HG03097 (cell line): ENCODE measurements around the gene LRCH4.

Source experiments
- ATAC-seq: cut with Tn5 transposase; IDR thresholded peaks from one replicate; pipeline ENCODE4 v1.9.1; 2021; ENCODE audit not compliant: unreplicated experiment, low FRiP score

The LRCH4 gene

DNA sequence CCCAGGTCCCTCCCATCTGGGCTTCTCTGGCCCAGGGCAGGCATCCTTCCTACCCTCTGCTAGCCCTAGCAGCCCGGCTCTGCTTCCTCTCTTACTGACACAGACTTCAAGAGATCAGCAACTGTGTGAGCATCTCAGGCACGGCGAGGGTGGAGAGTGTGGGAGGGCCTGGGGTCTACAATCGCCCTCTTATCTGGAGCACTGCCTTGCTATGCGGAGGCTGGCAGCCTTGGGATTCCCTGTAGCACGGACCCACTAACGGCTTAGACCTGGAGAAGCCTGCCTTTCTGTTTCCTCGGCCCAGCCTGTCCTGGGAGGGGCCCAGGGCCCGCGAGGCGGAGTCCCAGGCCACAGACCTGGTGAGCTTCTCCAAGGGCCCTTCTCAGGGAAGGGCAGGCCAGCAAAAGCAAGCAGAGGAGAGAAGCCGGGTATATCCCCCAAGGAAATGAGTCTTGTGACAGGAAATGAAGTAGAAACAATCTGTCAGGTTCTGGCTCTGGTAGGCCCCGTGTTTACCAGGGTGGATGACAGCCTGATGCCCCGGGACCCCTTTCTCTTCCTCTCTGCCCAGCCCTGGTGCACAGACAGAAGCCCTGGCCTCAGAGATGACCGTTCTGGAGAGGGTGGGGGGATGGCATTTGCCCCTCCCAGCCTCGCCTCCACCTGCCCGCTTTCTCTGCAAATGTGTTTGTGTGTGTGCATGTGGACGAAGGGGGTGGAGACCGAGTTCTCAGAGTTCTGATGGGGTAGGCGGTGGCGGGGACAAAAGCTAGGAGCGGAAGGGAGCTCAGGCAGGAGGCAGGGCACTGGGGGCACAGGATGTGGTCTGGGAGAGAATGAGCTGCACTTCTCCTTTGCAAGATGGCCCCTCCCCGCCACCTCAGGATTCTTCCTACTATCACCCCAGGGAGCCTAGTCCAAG, 2.5 kb downstream of the LRCH4 start:
- no peak for ATAC-seq

DNA sequence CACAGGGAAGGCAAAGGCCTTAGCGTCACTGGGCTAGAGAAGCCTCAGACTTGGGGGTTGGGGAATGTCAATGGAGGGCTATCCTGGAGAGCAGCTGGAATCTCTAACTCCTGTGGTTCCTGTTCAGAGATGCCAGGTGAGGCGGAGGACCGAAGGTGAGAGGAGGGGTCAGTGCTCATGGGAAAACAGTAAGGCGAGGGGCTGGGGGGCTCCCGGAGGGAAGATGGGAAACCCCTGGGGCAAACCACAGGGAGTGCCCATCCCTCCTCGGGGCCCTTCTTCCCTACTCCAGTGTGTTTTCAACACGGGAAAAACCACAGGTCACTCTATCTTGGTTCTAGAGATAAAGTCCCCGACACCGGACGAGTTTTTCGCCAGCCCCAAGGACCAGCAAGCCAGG, 3.3 kb downstream of the LRCH4 start:
- ATAC-seq: no peak

DNA sequence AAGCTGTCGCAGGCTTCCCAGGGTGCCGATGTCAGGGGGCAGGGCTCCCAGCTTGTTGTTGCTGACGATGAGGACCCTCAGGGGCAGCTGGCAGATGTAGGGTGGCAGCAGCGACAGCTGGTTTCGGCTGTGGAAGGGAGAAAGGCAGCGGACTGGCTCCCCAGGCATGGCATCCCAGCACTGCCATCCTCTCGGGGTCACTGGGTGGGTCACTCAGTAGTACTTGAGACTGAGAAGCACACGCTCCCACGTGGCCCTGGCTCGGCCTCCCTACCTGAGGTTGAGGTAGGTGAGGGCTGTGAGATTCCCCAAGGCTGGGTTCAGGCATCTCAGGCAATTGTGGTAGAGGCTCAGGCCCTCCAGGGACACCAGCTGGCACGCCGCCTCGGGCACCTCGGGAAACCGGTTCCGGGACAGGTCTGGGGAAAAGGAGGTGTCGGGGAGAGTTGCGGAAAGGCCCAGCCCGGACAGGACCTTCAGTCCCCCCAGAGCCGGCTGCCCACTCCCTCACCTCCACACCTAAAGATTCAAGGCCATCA, 3.8 kb downstream of the LRCH4 start:
- ATAC-seq: no peak

DNA sequence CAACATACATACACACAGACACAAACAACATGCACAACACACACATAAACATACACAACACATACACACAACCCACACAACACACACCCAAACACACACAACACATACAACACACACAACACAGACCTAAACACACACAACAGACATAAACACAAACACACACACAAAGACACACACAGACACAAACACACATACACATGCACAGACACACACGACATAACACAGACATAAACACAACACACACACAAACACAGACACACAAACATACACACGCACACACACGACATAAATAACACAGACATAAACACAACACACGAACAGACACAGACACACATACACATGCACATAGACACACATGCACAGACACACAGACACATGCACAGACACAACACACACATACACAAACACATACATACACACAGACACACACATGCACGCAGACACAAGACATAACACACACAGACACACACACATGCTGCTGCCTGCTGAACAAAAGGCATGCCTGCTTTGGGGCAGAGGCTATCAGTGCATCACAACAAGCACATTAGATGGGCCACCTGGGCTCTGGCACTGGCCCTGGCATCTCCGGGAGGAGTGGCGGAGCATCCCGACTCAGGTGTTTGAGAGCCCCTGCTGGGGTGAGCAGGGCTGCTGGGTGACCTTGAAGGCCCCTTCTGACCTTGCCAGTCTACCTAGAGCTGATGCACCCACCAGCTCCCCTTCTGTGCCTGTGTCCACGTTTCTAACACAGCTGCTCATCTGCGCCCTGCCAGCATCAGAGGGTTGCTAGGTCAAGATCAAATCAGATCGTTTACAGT, 5.3 kb downstream of the LRCH4 start:
- no peak for ATAC-seq

DNA sequence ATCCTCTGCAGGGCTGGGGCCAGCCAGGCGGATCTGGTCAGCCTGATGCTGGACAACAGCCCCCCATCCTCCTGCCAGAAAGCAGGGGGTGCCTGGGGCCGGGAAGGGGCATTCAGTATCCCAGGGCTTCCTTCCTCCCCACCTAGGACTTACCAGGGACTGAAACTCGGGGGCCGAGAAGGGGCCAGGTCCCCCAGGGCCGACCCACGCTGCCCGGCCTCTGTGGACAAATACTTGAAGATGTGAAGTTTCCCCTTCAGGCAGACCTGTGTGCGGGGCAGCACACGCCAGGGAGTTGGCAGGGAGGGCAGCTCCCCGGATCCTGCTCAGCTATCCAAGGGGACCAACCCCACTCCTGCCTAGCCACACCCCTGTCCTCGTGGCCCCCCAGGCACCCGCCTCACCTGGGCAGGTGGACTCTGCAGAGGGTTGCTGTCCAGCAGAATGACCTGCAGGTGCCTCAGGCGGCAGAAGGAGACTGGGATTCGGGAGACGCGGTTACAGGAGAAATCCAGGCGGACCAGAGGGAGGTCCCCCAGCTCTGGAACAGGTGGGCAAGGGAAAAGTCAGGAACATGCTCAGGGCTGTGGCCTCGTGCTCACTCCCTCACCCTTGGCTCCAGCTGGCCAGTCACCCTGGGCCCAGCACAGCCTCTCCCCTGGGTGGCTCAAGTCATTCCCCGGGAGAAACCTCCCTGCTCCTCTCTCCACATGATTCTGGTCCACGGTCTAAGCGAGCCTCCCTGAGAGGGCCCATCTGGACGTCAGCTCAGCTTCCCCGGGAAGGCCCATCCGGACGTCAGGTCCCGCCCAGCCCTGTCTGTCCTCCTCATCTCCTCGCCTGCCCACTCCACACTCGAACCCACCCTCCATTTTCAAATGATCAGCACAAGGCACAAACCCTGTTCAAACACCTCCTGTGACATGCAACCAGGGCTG, 7.4 kb downstream of the LRCH4 start:
- ATAC-seq: no peak

DNA sequence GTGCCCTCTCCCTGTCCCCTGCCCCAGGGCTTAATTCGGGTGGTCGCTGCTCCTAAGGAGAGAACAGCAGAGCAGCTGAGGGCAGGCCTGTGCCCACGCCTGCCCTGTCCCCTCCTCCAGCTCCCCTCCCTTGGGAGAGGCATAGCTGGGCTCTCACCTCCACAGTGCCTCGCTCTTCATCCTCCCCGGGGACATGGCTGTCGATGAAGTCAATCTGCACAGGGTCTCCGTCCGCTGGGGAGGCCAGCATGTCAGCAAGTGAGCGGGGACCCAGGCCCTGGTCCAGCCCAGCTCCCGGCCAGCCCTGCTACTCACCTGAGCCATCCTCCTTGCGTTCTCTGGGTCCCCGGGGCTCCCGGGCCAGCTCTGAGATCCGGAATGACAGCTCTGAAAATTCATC, 8.4 kb downstream of the LRCH4 start:
- ATAC-seq: no peak

DNA sequence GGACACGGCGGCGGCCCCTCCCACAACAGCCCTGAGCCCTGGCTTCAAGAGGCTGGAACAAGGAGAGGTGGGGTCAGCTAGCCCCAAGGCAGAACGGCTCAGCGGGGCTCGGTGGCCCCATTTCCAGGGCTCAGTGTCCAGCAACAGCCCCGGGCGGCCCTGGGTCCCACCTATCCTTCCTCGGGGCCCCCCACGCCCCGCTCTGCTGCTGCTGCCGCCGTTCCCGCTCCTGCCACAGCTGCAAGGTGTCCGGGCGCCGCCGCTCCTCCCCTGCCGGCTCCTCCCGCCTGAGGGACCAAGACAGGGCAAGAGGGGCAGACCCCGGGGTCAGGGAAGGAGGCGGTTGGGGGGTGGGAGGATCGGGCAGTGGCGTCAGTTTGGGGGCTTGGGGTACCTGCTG, 8.8 kb downstream of the LRCH4 start:
- no peak for ATAC-seq

DNA sequence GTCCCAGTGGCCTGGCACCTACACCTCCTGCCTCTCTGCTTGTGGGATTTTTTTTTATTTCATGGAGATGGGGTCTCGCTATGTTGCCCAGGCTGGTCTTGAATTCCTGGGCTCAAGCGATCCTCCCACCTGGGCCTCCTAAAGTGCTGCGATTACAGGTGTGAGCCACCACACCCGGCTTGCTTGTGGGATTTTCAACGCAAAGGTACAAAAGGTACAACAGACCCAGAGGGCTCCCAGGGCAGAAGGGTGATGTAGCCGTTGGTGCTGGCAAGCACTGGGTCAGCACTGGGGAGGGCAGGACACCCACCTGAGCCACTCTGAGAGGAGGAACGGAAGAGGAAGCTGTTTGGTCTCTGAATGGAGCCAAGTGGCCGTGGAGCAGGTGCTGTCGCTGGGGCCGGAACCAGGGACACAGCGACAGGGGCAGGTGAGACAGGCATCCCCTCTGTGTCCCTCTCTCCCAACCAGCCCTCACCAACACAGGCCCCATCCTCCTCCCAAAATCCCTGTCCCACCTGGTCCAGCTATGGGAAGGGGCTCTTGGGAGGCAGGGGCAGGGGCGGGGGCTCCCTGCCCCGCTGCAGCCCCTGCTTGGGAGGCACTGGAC, 9.4 kb downstream of the LRCH4 start:
- ATAC-seq: no peak

DNA sequence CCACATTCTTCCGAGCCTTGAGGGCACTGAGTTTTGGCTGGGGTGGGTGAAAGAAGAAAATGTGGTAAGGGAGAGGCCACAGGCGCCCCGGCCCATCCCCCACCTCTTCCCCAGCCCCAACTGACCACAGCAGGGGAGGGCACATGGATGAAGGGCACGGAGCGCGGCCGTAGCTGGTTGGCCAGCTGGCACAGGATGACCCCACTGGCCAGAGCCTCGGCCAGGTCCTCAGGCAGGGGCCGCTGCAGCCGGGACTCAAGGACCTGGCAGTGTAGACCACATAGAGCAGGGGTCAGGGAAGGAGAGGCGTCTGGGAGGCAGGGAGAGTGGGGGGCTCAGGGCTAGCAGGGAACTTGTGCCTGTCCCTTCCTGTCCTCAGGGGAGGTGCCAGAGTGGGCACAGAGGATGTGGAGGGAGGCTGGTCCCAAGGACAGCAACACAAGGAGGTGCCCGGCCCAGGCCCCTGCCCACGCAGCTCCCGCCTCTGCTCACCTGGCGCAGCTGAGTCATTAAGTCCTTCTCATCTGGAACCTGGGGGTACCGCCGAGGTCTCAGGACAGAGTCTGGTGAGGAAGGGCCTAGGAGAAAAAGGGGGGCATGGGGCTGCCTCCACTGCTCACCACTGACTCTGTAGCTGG, 10.1 kb downstream of the LRCH4 start:
- ATAC-seq: no peak

DNA sequence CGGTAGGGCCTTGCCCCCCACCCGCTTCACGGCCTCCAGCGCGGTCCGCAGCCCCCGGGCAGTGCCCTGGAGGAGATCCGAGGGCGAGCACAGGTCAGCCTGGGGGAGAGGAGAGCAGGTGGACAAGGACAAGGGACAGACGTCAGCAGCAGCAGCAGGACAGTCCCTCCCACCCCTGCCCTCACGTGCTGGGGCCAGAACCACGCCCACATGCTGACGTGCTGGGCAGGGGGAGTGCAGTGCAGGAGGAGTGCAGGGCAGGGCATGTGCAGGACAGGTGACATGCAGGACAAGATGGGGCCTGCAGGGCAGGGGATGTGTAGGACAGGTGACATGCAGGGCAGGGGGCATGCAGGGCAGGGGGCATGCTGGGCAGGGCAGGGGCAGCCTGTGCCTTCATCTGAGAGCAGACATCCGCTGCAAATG, 10.7 kb downstream of the LRCH4 start:
- no peak for ATAC-seq

DNA sequence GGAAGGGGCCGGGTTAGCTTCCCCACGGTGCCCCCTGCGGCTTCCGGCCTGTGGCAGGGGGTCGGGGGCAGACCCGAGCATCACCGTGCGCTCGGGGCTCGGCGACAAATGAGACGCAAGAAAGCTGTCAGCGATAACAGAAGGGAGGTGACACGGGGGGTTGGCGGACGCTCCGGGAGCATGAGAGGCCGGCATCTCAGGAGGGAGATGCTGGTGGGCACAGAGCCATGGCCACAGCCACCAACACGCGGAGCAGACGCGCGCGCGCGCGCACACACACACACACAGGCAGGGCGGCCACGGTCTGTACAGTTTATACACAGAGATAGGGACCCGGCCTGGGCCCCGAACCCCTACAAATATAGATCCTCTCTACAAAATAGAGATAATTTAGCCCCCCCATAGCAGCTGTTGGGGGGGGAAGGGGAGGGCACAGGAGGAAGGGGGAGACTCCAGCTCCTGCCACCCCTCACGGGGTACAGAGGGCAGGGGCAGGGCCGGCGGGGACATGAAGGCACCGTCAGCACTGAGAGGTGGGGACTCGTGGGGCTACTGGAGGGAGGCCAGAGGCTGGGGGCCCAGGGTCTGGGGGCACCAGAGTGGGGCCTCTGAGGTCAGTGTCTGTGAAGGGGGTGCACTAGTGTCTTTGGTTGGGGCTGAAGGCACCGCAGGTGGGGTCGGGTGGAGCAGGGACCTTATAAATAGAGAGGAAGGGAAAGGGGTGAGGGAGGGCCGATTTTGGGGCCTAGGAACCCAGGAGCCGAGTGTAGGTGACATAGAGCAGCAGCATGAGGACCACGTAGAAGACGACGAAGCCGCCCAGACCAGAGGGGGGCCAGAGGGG, 11.3 kb downstream of the LRCH4 start:
- ATAC-seq: no peak

DNA sequence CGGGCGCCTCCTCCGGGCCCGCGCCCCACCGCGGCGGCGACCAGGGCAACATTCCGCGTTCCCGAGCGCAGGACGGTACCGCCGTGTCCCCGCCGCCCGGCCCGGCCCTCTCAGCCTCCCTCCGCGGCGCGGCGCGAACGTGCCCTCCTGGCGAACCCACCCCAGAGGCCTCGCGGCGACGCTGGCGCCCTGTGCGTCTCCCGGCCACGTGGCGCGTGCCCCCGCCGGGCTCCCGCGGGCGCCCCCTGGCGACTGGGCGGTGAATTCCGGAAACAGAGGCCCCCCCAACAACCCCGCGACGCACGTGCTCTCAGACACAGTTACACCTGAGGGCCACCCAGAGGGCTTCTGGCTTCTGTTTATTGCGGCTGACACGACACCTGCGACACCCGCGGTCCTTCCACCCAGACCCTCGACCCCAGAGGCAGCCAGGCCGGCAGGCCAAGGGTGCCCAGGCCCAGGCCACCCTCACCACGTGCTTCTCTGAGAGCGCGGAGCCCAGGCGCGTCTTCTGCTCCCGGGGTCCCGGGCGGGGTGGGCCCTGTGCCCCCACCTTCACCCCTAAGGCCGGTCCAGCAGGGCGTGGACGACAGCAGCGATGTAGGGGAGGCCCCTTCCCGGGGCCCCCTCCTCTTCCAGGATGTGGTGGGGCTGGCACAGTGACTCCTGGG, 12.1 kb downstream of the LRCH4 start, which contains the start of gene SAP25:
SAP25 (minus strand) TSS at position 210 of the 671 bp plus-strand sequence; CDS start at position 52, 158 bp downstream.
- no peak for ATAC-seq

DNA sequence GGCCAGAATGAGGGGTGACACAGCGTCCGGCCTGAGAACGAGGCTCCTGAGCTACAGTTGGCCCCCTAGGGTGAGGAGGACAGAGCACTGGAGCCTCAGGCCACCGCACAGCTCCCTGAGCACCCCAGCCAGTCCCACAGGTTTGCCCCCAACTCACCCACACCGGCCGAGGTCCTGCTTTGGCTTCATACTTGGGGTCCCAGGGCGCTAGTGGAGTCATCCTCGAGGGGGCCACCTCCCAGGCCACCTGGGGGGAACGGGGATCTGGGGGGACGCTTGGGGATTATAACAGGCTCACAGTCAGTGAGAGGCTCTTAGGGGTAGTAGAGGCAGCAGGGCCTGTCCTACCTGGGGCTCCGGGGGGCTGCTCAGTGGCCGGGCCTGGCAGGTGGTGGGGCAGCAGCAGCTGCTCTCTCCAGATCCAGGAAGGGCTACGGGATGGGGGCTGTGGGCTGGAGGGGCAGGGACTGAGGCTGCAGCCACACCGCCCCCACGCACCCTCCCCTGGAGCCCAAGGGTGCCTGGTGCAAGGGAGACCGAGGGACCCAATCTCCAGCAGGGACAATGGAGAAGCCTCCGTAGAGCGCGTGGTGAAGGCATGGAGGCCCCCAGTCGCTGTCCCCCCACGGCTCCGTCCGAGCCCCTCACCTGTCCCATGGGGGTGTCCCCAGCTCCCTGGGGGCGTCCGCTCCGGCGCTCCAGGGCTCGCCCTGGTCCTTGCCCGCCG, 12.8 kb downstream of the LRCH4 start:
- no peak for ATAC-seq

DNA sequence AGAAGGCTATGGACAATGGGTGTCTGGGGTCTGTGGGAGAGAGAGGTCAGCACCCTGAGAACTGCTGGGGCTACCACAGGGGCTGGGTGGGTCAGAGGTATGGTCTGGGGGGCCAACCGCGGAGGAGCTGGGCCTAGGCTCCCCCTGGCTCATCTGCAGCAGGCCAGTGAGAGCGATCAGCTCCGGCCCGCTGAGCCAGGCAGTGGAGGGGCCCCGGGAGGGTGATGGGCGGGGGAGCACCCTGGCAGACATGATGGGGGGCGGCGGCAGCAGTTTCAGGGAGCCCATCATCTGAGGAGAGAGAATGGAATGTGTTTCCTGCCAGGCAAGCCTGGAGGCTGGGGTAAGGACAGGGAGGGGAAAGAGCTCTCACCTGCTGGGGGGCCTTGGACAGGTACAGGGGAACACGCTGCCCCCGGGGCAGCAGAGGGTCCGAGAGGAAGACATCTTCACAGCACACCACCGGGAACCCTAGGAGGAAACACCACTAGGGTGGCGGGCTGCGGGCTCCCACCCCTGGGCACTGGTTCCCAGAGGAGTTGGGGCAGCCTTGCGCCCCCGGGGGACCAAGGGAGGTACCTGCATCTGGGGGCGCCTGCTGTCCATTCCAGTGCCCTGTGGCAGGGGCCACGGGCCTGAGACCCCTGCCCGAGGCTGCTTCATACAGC, 13.5 kb downstream of the LRCH4 start:
- ATAC-seq: no peak

DNA sequence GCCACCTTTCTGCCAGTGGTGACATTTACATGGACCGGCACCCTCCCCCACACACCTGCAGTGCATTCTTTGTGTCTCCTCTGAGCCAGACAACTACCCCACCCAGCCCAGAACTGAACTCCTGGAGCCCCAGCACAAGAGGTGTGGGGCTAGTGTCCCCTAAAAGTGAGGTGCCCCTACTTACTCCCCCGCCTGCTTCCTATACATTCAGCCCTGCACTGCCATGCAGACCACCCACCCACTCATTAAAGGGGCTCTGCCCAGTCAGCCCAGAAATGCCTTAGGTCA, 14.2 kb downstream of the LRCH4 start:
- no peak for ATAC-seq

DNA sequence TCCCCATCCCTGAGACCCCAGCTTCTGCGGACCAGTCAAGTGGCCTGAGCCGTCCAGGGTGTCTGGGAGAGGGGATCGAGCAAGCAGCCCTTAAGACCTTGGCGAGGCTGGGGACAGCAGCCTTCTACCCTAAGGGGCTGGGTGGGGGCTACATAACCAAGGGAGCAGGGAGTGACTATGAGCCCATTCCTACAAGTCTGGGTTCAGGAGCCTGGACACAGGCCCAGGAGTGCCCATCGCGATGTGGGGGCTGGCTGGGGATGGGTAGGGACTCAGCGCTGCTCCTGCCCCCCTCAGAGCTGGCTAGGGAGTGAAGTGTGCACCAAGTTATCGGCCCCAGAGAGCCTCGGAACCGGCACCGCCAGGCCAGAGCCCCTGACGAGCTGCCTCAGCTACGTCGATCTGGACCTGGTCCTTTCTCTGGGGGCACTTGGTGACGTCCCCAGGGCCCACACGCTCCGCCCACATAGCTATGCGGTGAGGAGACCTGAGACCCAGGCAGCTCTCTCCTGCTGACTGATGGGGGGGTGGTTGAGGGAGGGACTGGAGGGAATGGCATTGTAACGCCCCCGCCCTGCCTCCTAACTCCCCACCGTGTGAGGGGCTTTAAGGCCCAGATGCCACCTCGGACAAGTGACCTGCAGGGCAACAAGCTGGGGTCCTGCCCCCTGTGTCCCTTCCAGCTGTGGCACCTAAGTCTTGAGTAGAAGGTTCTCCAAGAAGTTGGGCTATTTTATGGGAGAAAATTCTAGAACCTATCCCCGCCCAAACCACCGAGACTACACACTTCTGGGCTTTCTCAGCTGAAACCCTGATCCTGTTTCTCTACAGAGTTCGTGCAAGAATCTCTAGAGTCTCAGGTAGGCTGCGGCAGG, 14.7 kb downstream of the LRCH4 start:
- ATAC-seq: no peak
